GM12864 (cell line): ENCODE measurements around the gene CACNA1G.

Experiments
- DNase-seq: peaks from one replicate; pipeline ENCODE4 v3.0.0-alpha.2; 2011; ENCODE audit warnings: low read depth
- H3K4me3 ChIP-seq: 2 replicates; pipeline ENCODE4 v1.5.1; 2011; ENCODE audit warnings: mild to moderate bottlenecking, low read depth, low read length, control low read depth
- CTCF ChIP-seq: IDR thresholded peaks from 2 replicates; pipeline ENCODE4 v1.5.1; 2011; ENCODE audit warnings: low read depth, mild to moderate bottlenecking, moderate library complexity, low read length, control low read depth, inconsistent platforms; ENCODE audit errors: missing control alignments

The CACNA1G gene

GRCh38 chr17:50536683-50537646, 23.6 kb upstream of the CACNA1G start:
- no peak overlapping the region for H3K4me3 ChIP-seq
- no peak for TF ChIP-seq CTCF
- no peak for DNase-seq

- no peak for TF ChIP-seq CTCF
- H3K4me3 ChIP-seq = no peak overlapping the region
- DNase-seq = no peak
Observed at GRCh38 chr17:50537721-50538548, 22.6 kb upstream of the CACNA1G start.

GRCh38 chr17:50538549-50539410, 21.7 kb upstream of the CACNA1G start:
- TF ChIP-seq CTCF = no peak
- DNase-seq = no peak
- no peak overlapping the region for H3K4me3 ChIP-seq

- no peak for TF ChIP-seq CTCF
- H3K4me3 ChIP-seq = no peak overlapping the region
- no peak for DNase-seq
Observed at GRCh38 chr17:50539762-50540559, 20.6 kb upstream of the CACNA1G start.

GRCh38 chr17:50540560-50541401, 19.7 kb upstream of the CACNA1G start:
- DNase-seq = no peak
- no peak overlapping the region for H3K4me3 ChIP-seq
- TF ChIP-seq CTCF = no peak

GRCh38 chr17:50541402-50541715, 19.2 kb upstream of the CACNA1G start:
- DNase-seq = no peak
- H3K4me3 ChIP-seq = peak overlapping the region; percentile 60
- TF ChIP-seq CTCF = no peak
